Fibroblast of gingiva (primary cell): ENCODE measurements around the gene SEMA7A.

Experiments used
- DNase-seq: peaks from one replicate; pipeline ENCODE4 v3.0.0-alpha.2; 2011; ENCODE audit warnings: low read depth

Gene SEMA7A

DNA sequence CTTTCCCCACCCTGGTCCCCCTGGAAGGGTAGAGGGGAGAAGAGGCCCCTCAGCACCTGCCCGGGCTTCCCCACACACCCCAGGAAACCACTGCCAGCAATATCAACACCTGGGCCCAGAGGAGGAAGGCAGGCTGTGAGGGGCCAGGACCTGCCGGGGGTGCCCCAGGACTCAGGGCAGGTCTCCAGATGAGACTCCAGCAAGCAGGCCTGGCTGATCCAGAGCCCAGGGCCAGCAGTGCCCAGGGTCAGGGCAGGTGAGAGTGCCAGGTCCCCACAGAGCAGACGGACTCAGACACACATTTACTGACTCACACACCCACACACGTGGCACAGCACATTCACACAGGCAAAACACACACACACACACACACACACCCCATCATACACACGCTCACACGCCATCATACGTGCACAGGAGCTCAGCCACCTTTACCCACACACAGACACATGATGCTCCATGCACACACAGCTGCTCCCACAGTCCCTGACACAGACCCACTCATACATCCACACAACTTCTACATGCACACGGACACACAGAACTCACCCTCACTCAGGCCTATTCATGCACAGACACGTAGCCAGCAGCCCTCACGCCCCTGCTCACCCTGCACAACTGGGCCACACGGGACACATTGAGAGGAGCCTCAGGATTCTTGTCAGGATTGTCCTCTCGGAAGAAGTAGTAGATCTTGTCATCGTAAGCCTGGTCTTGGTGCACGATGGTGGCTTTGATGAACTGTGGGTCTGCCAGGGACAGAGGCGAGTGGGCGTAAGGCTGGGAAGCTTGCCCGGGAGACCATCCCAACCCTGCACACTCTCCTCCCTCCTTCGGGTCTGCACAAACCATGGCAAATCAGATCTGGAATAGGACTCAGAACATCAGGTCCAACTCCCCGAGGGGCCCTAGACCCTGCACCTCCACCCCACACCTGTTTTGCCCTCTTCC is 17.5 kb downstream of the SEMA7A start:
- DNase-seq = no peak

DNA sequence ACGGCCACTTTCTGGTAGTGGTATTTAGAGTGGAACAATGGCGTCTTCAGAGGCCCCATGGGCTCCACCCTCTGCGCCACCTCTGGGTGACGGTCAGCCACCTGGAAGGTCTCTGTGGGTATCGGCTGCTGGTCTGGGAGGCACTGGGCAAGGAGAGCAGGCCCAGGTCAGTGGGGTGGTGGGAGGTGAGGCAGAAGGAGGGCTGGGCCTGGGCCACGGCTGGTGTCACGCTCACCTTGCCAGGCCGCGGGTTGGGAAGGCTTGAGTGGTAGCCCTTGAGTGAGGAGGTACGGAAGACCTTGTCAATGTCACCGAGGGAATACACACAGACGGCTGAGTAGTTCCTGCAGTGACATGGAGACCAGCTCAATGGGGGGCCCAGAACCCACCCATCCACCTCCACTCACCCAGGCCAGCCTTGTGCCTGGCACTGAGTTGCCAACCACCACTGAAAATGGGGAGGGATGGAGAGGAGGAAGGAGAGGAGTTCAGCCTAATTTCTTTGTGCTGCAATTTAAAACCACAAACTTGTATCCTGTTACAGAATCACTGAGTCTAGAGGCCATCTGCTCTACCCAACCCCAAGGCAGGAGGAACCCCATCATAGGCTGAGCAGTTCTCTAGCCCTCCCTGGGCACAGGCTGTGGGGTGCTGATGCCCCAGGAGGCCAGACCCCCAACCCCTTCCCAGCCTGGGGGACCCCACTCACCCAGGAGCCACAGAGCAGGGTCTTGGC is 19.0 kb downstream of the SEMA7A start:
- DNase-seq = peak; percentile 9

GRCh38 chr15:74414081-74414580 is 19.6 kb downstream of the SEMA7A start:
- DNase-seq = no peak

GRCh38 chr15:74413350-74414080 is 20.2 kb downstream of the SEMA7A start:
- DNase-seq = no peak

DNA sequence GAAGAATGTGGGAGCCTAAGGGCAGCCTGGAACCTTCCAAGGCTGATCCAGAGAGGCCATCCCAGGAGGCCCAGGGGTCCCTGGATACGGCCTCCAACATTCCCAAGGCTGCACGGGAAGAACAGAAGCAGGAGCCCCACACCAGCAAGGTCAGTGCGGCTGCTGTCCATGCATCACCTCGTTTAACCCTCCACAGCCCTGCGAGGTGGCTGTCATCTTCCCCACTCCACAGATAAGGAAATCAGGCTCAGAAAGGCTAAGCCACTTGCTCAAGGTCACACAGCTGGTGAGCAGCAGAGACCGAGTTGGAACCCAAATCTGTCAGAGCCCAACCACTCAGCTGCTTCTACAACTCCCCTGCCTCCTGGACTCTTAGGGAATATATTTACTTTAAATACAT is 21.6 kb downstream of the SEMA7A start:
- DNase-seq = no peak

GRCh38 chr15:74411686-74412085 is 22.1 kb downstream of the SEMA7A start:
- no peak for DNase-seq

- no peak for DNase-seq
Observed at GRCh38 chr15:74410502-74410901, 23.3 kb downstream of the SEMA7A start.

- no peak for DNase-seq
Observed at GRCh38 chr15:74409225-74409624, 24.5 kb downstream of the SEMA7A start.

DNA sequence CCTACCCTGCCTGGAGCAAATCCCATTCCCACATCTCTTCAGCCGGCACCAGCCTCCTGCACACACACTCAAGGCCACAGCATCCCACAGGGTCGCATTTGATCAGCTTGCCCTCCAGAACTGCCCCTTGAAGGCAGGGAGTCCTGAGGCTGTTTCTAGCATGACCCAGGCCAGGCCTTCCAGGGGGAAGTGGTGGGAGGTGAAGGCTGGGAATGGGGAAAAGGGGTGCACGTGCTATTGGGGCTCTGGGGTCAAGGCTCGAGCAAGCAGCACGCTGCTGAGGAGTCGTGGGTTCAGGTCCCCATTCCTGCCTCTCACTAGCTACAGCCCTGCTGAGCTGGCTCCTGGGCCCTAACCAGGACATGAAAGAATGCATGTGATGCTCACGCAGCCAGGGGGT is 24.9 kb downstream of the SEMA7A start:
- DNase-seq = no peak

- DNase-seq = no peak
Observed at GRCh38 chr15:74408385-74408784, 25.4 kb downstream of the SEMA7A start.

- peak; percentile 82 for DNase-seq
Observed at GRCh38 chr15:74406992-74407705, 26.6 kb downstream of the SEMA7A start.

GRCh38 chr15:74406517-74406916 is 27.2 kb downstream of the SEMA7A start:
- no peak for DNase-seq

DNA sequence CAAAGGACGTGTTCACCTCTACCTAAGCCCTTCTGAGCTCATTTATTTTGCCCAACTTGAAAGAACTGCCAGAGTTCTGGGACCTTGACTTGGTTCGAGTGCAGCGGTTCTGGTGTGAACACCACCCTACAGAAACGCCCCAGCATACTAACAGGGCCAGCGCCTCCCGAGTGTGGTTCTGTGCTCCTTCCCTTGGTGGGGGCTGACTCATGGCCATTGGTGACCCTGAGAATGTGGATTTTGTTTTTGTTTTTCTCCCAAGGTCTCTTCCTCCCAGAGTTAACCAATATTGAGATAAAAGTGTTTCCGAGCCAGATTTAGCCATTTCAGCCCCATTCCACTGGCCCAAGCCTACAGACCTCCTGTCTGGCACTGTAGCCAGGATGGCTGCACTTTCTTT is 27.9 kb downstream of the SEMA7A start:
- no peak for DNase-seq

DNA sequence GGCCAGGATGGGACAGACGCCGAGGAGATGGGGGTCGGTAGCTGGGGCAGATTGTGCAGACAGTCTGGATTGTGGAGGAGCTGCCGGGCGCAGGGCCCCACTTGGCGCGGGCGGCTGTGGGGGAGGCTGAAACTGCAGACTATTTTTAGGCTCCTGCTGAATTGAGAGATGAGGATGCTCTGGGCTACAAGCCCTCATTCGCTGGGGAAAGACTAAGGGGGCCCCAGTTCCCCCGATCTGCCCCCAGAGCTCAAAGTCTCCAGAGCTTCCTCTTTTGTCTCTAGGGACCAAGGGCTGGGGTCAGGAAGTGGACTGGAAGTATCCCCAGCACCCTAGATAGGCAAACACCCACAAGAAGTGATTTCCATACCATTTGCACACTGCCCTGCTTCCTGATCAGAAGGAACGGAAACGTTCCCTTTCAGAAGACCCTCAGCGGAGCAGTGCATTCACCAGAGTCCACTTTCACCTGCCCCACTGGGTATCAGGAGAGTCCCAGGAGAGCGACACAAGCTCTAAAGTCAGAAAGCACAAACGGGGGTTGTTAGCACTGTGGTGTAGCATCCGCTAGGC is 29.7 kb downstream of the SEMA7A start:
- no peak for DNase-seq

DNA sequence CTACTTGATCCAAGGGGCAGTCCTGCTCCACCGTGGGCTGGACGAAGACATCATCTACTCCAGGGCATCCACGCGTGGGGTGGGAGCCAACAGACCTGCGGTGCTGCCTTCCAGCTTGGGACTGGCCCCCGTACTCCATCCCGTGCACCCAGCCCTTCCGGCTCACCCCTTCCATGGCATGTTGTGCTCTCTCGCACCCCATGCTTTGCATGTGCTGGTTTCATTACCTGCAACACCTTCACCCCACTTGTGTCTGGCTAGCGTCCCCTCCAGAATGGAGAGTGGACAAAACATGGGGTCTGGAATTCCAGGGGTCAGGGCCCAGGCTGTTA is 30.2 kb downstream of the SEMA7A start:
- no peak for DNase-seq

GRCh38 chr15:74402873-74403587 is 30.7 kb downstream of the SEMA7A start:
- no peak for DNase-seq

GRCh38 chr15:74402337-74402841 is 31.4 kb downstream of the SEMA7A start:
- DNase-seq = no peak

GRCh38 chr15:74400915-74401757 is 32.6 kb downstream of the SEMA7A start:
- DNase-seq = no peak

DNA sequence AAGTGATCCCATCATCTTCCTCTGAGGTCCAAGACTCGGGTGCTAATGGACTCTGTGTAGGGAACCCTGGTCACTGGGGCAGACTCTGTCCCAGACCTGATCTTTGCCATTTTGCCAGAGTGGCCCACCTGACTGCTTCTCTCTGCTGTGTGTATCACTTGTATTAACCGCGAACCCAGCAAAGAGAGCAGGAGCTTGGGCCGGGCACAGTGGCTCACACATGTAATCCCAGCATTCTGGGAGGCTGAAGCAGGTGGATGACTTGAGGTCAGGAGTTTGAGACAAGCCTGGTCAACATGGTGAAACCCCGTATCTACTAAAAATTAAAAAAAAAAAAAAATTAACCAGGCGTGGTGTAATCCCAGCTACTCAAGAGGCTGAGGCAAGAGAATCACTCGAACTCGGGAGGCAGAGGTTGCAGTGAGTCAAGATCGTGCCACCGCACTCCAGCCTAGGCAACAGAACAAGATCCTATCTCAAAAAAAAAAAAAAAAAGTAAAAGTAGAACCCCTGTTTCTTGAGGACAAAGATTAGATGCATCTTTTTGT is 33.4 kb downstream of the SEMA7A start:
- no peak for DNase-seq
